Retinal pigment epithelial cell (primary cell): Measurements from ENCODE around the gene RAB3IL1.

Source experiments
- DNase-seq: peaks from one replicate; pipeline ENCODE4 v3.0.0-alpha.2; 2010; ENCODE audit warnings: low read depth
- H3K4me3 ChIP-seq: 2 replicates; pipeline ENCODE4 v1.5.1; 2011; ENCODE audit warnings: mild to moderate bottlenecking, low read length, control low read depth, moderate library complexity
- TF ChIP-seq, protein P1 (sequence below): conservative IDR thresholded peaks from 2 replicates; pipeline ENCODE4 v1.5.1; 2011; ENCODE audit warnings: low read depth, low read length, control low read depth, inconsistent platforms

The RAB3IL1 gene

DNA sequence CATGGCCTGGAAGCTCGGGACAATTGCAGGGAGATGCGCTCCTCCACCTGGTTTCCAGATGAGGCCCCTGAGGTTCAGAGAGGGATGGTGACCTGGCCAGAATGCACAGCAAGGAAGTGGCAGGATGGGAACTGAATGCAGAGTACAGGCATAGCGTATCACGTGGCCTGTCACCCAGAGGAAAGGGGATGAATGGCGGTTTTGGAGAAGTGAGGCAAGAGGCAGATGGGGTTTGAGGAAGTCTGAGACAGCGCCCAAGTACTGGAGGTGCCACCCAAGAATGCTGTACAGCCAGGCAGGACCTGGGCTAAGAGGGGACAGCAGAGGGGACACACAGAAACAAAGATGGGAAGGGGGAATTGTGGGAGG lies 4.9 kb downstream of the RAB3IL1 start:
- DNase-seq: no peak
- H3K4me3 ChIP-seq: no peak overlapping the region
- TF ChIP-seq, protein P1, sequence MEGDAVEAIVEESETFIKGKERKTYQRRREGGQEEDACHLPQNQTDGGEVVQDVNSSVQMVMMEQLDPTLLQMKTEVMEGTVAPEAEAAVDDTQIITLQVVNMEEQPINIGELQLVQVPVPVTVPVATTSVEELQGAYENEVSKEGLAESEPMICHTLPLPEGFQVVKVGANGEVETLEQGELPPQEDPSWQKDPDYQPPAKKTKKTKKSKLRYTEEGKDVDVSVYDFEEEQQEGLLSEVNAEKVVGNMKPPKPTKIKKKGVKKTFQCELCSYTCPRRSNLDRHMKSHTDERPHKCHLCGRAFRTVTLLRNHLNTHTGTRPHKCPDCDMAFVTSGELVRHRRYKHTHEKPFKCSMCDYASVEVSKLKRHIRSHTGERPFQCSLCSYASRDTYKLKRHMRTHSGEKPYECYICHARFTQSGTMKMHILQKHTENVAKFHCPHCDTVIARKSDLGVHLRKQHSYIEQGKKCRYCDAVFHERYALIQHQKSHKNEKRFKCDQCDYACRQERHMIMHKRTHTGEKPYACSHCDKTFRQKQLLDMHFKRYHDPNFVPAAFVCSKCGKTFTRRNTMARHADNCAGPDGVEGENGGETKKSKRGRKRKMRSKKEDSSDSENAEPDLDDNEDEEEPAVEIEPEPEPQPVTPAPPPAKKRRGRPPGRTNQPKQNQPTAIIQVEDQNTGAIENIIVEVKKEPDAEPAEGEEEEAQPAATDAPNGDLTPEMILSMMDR: no peak

DNA sequence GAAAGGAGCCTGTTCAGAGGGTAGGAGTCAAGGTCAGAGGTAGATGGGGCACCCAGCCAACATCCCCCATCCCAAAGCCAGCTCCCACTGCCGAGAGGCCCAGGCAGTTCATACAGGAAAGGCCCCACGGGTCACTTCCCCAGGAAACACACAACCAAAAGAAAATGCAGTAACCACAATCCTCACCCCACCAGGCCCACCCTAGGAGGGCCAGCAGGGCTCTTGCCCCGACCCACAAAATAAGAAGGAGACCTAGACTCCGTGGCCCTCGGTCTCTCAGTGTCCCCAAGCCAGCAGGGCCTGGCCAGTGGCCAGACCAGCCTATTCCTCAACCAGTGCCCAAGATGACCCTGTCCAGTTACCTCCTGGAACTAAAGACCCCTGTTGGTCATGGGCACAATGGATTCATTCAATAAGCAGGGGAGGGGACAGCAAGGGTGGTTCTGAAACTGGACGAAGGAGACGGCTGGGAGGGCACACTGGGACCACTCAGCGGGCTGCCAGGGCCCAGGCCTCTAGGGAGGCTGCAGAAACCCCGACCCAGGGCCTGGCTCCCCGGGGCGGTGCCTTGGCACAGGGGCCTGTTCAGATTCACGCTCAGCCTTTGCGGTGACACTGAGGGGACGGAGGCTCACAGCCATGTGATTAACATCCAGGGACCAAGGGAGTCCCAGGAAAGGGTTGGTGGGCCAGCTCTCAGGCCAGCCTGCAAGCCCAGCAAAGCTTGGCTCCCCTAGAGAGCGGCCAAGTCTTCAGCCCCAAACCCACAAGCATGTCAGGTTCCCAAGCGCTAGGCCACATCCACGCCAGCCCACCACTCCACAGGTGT lies 5.5 kb downstream of the RAB3IL1 start:
- no peak overlapping the region for H3K4me3 ChIP-seq
- no peak for DNase-seq
- TF ChIP-seq, protein P1: no peak

DNA sequence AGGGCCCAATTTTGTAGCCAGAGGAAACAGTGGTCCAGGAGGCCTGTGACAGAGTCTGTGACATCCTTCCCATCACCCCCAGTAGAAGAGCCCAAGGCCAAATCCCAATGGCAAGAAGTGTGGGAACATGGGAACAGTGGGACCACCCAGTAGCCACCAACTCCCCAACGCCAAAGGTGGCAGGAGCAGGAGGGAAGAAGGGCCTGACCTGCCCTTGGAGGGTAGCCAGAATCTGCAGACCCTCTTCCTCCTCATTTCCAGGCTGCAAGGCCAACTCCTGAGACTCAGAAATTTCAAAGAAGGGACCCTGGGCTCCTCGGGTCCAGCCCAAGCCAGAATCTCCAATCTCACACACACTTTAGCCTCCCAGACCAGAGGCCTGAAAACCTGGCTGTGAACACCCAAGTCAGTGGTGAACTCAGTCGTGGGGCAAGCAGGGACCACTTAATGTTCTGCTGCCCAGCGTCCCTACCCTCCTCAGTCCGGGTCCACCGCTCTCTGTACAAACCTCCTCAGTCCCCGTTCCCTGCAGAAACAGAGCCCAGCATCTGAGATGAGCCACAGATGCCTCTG lies 6.2 kb downstream of the RAB3IL1 start:
- no peak overlapping the region for H3K4me3 ChIP-seq
- DNase-seq: no peak

DNA sequence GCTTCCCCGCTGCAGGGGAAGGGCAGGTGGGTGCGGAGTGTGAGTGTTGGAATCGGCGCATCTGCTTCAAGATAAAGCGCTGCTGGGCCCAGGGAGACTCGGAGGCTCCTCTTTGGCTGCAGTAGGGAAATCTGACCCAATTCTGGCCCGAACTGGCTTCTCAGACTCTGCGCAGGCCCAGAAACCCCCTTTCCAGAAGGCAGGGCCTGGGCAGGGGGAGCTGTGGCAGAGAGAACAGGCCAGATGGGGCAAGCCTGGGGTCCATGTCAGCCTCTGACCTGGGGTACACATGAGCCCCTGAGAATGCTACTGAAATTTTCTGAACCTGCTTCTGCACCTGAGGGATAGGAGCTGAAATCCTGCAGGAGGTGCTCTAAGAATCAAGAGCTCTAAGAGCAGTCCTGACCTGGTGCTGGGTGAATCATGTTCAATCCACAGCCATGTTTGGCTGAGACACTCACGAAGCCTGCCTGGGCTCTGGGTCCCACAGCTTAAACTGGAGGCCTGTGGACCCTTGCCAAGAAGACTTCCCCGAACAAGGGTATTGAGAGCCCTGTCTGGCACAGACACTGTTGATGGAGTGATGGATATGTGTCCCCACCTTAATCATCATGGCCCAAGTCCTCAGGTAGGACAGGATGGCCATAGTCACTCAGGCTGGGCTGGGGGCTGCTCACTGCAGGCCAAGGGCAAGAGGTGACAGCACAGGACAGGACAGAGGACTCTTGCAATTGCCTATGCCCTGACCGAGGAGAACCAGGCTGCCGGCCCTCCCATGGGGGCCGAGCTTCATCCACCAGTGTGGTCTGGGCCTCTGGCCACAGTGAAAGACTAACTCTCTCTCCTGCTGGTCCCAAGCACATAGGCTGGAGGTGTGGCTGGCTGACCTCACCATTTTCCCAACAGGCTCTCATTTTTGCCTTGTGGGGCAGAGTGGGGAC lies 6.9 kb downstream of the RAB3IL1 start:
- TF ChIP-seq, protein P1: no peak
- no peak overlapping the region for H3K4me3 ChIP-seq
- no peak for DNase-seq

More for the DNA sequence above, 6.2 kb downstream of the RAB3IL1 start:
- TF ChIP-seq, protein P1: no peak

DNA sequence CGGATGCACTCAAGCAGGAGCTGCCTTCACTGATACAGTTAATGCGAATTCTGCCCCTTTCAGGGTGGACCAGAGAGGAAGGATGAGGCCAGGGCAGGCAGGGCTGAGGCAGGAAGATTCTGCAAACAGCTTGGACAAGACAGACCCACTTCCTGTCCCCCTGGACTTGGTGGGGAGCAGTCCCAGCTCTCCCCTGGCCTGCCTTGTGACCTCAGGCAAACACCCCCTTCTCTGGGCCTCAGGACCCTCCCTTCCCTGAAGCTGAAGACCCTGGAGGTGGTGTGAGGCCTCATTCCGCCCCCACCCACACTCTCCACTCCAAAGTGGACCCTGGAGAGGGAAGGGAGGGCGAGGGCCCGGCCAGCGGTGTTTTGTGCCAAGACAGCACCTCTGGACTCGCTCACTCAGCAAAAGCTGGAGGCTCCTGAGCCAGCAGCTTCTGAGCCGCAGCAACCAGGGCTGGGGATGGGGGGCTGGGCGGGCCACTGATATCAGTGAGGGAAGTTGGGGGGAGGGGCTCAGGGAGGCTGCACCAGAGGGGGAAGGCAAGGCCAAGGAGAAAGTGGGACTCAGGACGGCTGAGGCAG lies 8.5 kb downstream of the RAB3IL1 start:
- no peak for DNase-seq
- TF ChIP-seq, protein P1: no peak
- no peak overlapping the region for H3K4me3 ChIP-seq

DNA sequence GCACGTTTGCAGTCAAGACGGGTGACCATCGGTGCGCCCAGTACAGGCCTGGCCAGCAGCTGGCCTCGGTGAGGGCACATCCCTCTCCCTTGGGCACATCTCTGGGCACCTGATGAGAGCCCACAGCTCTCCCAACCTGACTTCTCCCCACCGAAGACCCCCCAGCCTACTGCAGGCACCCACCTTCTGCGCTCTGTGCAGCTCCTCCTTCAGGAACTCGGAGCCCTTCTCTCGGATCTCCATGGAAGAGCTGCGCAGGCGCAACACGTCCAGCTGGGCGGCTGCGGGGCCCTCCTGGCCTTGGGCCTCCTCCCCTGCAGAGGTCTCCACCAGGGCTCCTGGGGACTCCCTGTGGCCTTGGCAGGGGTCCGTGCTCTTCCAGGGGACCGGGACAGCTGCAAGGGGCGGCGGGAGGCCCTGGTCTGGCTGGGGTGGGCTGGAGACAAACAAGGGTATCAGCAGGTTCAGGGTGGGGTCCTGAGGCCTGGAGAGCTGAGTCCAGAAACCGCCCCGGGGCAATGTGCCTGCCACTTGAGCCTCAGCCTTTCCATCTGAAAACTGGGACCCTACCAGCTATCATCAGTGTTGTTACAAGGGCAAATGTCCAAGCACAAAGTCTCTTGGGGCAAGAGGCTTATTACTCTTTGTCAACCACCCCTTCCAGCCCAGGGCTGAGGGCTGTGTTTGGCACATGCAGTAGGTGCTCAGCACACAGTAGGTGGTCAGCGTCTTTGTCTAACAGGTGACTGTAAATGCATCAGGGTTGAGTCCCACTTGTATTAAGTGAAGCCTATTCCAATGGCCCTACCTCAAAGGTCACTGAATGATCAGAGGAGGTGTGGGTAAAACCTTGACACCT lies 9.3 kb downstream of the RAB3IL1 start:
- H3K4me3 ChIP-seq: no peak overlapping the region
- no peak for DNase-seq
- TF ChIP-seq, protein P1: no peak
